Measurements from ENCODE around the gene NTSR2. TPM values are rescaled to one million over a fixed set of nuclear protein-coding genes. Genes with fewer than 3 reads are reported as not detected.

NTSR2 gene
- total RNA-seq, 2 donors from 2014 or later = not detected

- Histone ChIP-seq H3K36me3 (no peaks in the 10 kb centered on the region), H3K4me1 (ENCODE audit: control insufficient read depth in 1 of 2, low read depth in 2 of 2) (peaks cover 24 to 42% of the 10 kb centered on the region in 2 donors), H3K27me3 (replicated peaks; ENCODE audit: insufficient read depth) (no peaks in the 10 kb centered on the region), H3K27ac (peak overlapping the region; percentile 82 to 86), H3K4me3 (no peak overlapping the region), H3K9me3 (no peaks in the 10 kb centered on the region)
- ATAC-seq (ENCODE audit: insufficient number of reproducible peaks, low FRiP score, low read depth) = no peak
- DNase-seq (ENCODE audit: low spot score) = no peak
- TF ChIP-seq CTCF (IDR thresholded peaks at IDR 0.05) = no peak
These were observed 26.7 kb upstream of the NTSR2 start for GRCh38 chr2:11696736-11697102.

DNA sequence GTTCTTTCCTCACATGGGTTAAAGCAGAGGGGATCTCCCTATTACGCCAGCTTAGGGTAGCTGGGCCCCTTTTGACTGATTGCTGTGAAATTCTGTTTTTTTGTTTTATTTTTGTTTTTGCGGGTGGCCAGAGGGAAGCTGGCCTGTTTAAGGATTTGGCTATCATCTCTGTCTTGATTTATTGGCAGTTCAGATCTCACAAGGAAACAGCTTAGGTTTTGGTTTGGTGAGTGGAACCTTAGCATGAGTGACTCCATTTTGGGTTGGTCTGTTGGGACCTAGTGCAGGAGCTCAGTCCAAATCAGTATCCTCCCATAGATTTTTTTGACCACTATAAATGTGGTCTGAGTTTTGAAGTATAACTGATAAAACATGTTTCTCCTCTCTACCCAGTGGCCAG lies 25.6 kb upstream of the NTSR2 start:
- Histone ChIP-seq H3K36me3 (no peaks in the 10 kb centered on the region), H3K27ac (no peak overlapping the region), H3K27me3 (replicated peaks; ENCODE audit: insufficient read depth) (no peaks in the 10 kb centered on the region), H3K4me1 (ENCODE audit: control insufficient read depth in 1 of 2, low read depth in 2 of 2) (peaks cover 24 to 42% of the 10 kb centered on the region in 2 donors), H3K9me3 (no peaks in the 10 kb centered on the region), H3K4me3 (no peak overlapping the region)
- ATAC-seq (ENCODE audit: insufficient number of reproducible peaks, low FRiP score, low read depth) = no peak
- DNase-seq (ENCODE audit: low spot score) = no peak
- TF ChIP-seq CTCF (IDR thresholded peaks at IDR 0.05) = no peak

DNA sequence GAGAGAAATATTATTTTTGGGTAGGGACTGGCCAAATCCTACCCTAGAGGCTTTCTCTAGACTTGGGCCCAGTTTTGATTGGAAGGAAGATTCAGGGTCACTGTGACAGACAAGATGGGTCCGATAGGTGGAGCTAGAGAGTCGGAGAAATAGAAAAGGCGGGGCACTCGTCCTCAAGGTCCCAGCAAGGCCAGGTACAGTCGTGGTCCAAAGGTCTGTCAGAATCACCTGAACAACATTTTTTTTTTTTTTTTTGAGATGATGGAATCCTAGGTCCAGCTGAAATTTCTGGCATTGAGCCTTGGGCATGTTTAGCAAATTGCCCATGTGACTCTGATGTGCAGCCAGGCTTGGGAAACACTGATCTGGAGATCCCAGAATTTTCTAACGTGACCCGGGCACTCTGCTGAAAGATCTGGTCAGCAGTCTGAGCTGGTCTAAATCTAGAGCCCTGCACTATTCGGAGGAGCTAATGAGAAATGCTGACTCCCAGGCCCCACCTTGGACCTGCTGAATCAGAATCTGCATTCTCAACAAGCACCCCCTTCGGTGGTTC lies 23.0 kb upstream of the NTSR2 start:
- Histone ChIP-seq H3K36me3 (no peaks in the 10 kb centered on the region), H3K4me1 (ENCODE audit: control insufficient read depth in 1 of 2, low read depth in 2 of 2) (peaks cover 29 to 42% of the 10 kb centered on the region in 2 donors), H3K9me3 (no peaks in the 10 kb centered on the region), H3K27me3 (replicated peaks; ENCODE audit: insufficient read depth) (no peaks in the 10 kb centered on the region), H3K27ac (no peak overlapping the region), H3K4me3 (no peak overlapping the region)
- no peak for DNase-seq (ENCODE audit: low spot score)
- no peak for ATAC-seq (ENCODE audit: insufficient number of reproducible peaks, low FRiP score, low read depth)
- peak; percentile 65 for TF ChIP-seq CTCF (IDR thresholded peaks at IDR 0.05)

DNA sequence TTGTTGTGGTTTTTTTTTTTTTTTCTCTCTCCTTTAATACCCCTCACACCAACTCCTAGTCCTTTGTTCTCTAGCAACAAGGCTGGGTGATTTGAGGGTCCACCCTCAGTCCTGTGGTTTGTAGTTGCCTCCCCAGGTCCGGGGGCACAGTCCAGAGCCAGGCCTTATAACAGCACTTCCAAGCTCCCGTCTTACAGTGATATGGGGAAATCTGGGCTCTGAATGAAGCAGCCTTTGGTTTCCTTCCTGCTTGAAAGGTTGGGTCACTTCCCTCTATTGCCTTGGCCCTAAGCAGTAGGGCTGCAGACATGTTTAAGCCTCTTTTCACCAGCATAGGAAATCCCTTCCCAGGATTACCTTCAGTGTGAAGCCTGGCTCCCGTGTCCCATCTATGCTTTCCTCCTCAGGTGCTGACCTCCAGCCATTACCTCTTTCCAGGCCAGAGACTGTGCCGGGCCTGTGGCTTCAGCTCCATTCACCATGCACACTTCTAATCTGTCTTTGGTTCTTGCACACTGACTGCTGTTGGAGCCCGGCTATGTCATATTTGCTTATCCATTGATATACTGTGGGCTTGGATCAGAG lies 21.2 kb upstream of the NTSR2 start:
- Histone ChIP-seq H3K4me1 (ENCODE audit: control insufficient read depth in 1 of 2, low read depth in 2 of 2) (peaks cover 12 to 30% of the 10 kb centered on the region in 2 donors), H3K4me3 (no peak overlapping the region), H3K27ac (no peak overlapping the region), H3K9me3 (no peaks in the 10 kb centered on the region), H3K27me3 (replicated peaks; ENCODE audit: insufficient read depth) (no peaks in the 10 kb centered on the region), H3K36me3 (no peaks in the 10 kb centered on the region)
- DNase-seq (ENCODE audit: low spot score) = no peak
- ATAC-seq (ENCODE audit: insufficient number of reproducible peaks, low FRiP score, low read depth) = no peak
- no peak for TF ChIP-seq CTCF (IDR thresholded peaks at IDR 0.05)

GRCh38 chr2:11688222-11689069 lies 18.5 kb upstream of the NTSR2 start:
- peak; percentile 76 for TF ChIP-seq CTCF (IDR thresholded peaks at IDR 0.05)
- peak; percentile 49 for DNase-seq (ENCODE audit: low spot score)
- H3K9me3 ChIP-seq = no peaks in the 10 kb centered on the region
- peak overlapping the region; percentile 35 to 57 for H3K27ac ChIP-seq
- H3K4me1 ChIP-seq (ENCODE audit: control insufficient read depth in 1 of 2, low read depth in 2 of 2) = peaks cover 16 to 40% of the 10 kb centered on the region in 2 donors
- no peaks in the 10 kb centered on the region for H3K27me3 ChIP-seq (replicated peaks; ENCODE audit: insufficient read depth)
- no peaks in the 10 kb centered on the region for H3K36me3 ChIP-seq
- ATAC-seq (ENCODE audit: insufficient number of reproducible peaks, low FRiP score, low read depth) = peak; percentile 77
- H3K4me3 ChIP-seq = peak overlapping the region; percentile 61

Measured in thoracic aorta (tissue), 2 donors.